WTC11 (cell line): ENCODE measurements around the gene FBH1. TPM values are rescaled to one million over a fixed set of nuclear protein-coding genes. Genes with fewer than 3 reads are reported as not detected.

Experiments used
- ATAC-seq: fragments of 200-7000 bp; cut with Tn5 transposase; 2 replicates; pipeline ENCODE4 v1.10.0; 2021; ENCODE audit warnings: mild to moderate bottlenecking, moderate library complexity
- CTCF ChIA-PET: fragments of 300-600 bp; sonication (Branson Sonifier 250); formaldehyde crosslinking; loops from one replicate; lab custom pipeline; 2021; ENCODE audit warnings: antibody characterized with exemption; lab: Charles Lee
- POLR2A ChIA-PET: fragments of 350-600 bp; sonication (Branson Sonifier 250); formaldehyde crosslinking; loops from one replicate; lab custom pipeline; 2021; ENCODE audit warnings: antibody characterized with exemption; lab: Charles Lee
- DNase-seq: peaks from one replicate; pipeline ENCODE4 v3.0.0; 2021; ENCODE audit warnings: low spot score
- H3K27ac Mint-ChIP-seq: 2 replicates; pipeline ENCODE4 v1.8.0; 2021; ENCODE audit warnings: mixed read lengths
- H3K27me3 Mint-ChIP-seq: 2 replicates; pipeline ENCODE4 v1.8.0; 2021; ENCODE audit warnings: low read depth, mild to moderate bottlenecking, moderate library complexity, mixed read lengths
- H3K36me3 Mint-ChIP-seq: 2 replicates; pipeline ENCODE4 v1.8.0; 2021; ENCODE audit warnings: mixed read lengths
- H3K4me1 Mint-ChIP-seq: 2 replicates; pipeline ENCODE4 v1.8.0; 2022; ENCODE audit warnings: mixed read lengths
- H3K4me3 Mint-ChIP-seq: 2 replicates; pipeline ENCODE4 v1.8.0; 2021; ENCODE audit warnings: mild to moderate bottlenecking, moderate library complexity, mixed read lengths
- H3K9me3 Mint-ChIP-seq: 2 replicates; pipeline ENCODE4 v1.8.0; 2021; ENCODE audit warnings: mixed read lengths
- AR ChIP-seq: fragments of 250-450 bp; sonication (Bioruptor Pico); IDR thresholded peaks from 2 replicates; pipeline ENCODE4 v1.9.0; 2021; ENCODE audit warnings: mild to moderate bottlenecking
- ATF1 ChIP-seq: sonication (generic); formaldehyde crosslinking; IDR thresholded peaks from 2 replicates; pipeline ENCODE4 v1.8.1; 2023; ENCODE audit warnings: mild to moderate bottlenecking, moderate library complexity, missing genetic modification reagents
- ATF6 ChIP-seq: sonication (generic); formaldehyde crosslinking; IDR thresholded peaks from 2 replicates; pipeline ENCODE4 v1.8.1; 2023; ENCODE audit warnings: mild to moderate bottlenecking, missing genetic modification reagents
- ELF4 ChIP-seq: sonication (generic); formaldehyde crosslinking; IDR thresholded peaks from 2 replicates; pipeline ENCODE4 v1.8.1; 2022; ENCODE audit warnings: low read depth, mild to moderate bottlenecking, moderate library complexity, missing genetic modification reagents
- FOXP1 ChIP-seq: sonication (generic); formaldehyde crosslinking; IDR thresholded peaks from 2 replicates; pipeline ENCODE4 v1.8.0; 2022; ENCODE audit warnings: missing genetic modification reagents, mild to moderate bottlenecking, moderate library complexity, borderline replicate concordance
- KAT7 ChIP-seq: sonication (generic); formaldehyde crosslinking; IDR thresholded peaks from 2 replicates; pipeline ENCODE4 v1.8.1; 2023; ENCODE audit warnings: missing genetic modification reagents, mild to moderate bottlenecking, borderline replicate concordance
- TEAD1 ChIP-seq: sonication (generic); formaldehyde crosslinking; IDR thresholded peaks from 2 replicates; pipeline ENCODE4 v1.8.0; 2022; ENCODE audit warnings: mild to moderate bottlenecking, missing genetic modification reagents
- USF1 ChIP-seq: sonication (generic); formaldehyde crosslinking; IDR thresholded peaks from 2 replicates; pipeline ENCODE4 v1.8.0; 2022; ENCODE audit warnings: mild to moderate bottlenecking, missing genetic modification reagents
- ZNF232 ChIP-seq: sonication (generic); formaldehyde crosslinking; IDR thresholded peaks from 2 replicates; pipeline ENCODE4 v1.8.0; 2022; ENCODE audit warnings: mild to moderate bottlenecking, missing genetic modification reagents
- ZNF512 ChIP-seq: sonication (generic); formaldehyde crosslinking; IDR thresholded peaks from 2 replicates; pipeline ENCODE4 v1.8.1; 2022; ENCODE audit warnings: missing genetic modification reagents, borderline replicate concordance
- ZNF671 ChIP-seq: fragments of 250-450 bp; sonication (Bioruptor Pico); IDR thresholded peaks from 2 replicates; pipeline ENCODE4 v1.8.0; 2021; ENCODE audit warnings: mild to moderate bottlenecking
- total RNA-seq: library from RNA; stranded (reverse); gene quantifications from 3 replicates; pipeline ENCODE4 v1.2.3, GENCODE V29; 2021
- TF ChIP-seq, protein P1 (sequence below): sonication (generic); formaldehyde crosslinking; IDR thresholded peaks from 2 replicates; pipeline ENCODE4 v1.8.1; 2022; ENCODE audit warnings: low read depth, missing genetic modification reagents, borderline replicate concordance
- TF ChIP-seq, protein P2 (sequence below): sonication (generic); formaldehyde crosslinking; IDR thresholded peaks from 2 replicates; pipeline ENCODE4 v1.8.0; 2022; ENCODE audit warnings: mild to moderate bottlenecking, missing genetic modification reagents

The FBH1 gene
- total RNA-seq, 1 experiment from 2014 or later, result 66.8 TPM

DNA sequence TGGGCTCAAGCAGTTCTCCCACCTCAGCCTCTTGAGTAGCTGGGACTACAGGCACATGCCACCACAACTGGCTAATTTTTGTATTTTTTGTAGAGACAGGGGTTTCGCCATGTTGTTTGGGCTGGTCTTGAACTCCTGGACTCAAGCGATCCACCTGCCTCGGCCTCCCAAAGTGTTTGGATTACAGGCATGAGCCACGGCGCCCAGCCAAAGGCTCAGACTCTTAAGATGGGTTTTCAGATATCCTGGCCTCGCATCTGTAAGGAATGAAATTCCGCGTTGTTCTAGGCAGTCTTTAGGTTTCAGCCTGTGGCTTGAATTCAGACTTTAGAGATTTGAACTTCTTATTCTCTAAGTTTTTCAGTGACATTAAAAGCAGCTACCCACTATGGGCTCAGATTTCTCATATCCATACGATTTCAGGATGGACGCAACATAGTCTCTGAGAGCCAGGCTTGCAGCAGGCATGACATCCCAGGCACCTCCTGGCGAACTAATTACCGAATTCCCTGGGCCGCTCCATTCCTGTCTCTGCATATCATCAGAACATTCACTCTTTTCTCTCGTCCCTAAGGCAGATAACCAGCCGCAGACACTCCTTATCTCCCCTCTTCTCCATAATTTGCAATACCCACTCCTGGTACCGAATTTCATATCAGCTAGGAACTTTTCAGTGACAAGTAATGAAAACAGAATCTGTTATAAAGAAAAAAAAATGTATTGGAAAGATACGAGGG is 57.6 kb downstream of the FBH1 start (continued):
- no peak for TF ChIP-seq AR

DNA sequence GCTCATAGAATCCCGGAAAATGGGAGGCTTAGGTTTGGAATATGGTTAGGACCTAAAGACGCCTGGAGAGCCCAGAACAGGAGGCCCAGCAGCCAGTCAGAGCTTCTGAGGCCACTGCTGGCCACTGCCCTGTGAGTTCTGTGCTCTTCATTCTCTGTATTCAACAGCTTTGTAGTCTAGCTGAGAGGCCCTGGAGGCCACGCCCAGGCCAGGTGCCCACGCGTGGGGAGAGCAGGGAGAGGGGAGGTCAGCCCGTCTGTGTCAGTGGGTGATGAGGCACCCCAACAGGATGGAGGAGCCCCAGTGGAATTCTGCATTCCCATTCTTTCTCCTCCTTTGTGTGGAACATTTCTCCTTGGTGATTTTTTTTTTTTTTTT is 58.2 kb downstream of the FBH1 start:
- ChIA-PET CTCF (interaction anchor here (1.6 kb wide), 2 partner anchors 136 to 254 kb away, joined by 5 to 7 read pairs; partner anchors contain the start of gene PFKFB3), POLR2A (no interaction called here)
- TF ChIP-seq ELF4 (no peak), ATF1 (no peak), TEAD1 (CRISPR knock-in tag) (no peak), ZNF512 (CRISPR knock-in tag) (no peak), KAT7 (no peak), USF1 (CRISPR knock-in tag) (no peak), ZNF232 (no peak), ZNF671 (CRISPR knock-in tag) (no peak), AR (no peak), FOXP1 (CRISPR knock-in tag) (no peak), ATF6 (CRISPR knock-in tag) (no peak)
- TF ChIP-seq, protein P1, sequence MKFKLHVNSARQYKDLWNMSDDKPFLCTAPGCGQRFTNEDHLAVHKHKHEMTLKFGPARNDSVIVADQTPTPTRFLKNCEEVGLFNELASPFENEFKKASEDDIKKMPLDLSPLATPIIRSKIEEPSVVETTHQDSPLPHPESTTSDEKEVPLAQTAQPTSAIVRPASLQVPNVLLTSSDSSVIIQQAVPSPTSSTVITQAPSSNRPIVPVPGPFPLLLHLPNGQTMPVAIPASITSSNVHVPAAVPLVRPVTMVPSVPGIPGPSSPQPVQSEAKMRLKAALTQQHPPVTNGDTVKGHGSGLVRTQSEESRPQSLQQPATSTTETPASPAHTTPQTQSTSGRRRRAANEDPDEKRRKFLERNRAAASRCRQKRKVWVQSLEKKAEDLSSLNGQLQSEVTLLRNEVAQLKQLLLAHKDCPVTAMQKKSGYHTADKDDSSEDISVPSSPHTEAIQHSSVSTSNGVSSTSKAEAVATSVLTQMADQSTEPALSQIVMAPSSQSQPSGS, result no peak
- TF ChIP-seq, protein P2, sequence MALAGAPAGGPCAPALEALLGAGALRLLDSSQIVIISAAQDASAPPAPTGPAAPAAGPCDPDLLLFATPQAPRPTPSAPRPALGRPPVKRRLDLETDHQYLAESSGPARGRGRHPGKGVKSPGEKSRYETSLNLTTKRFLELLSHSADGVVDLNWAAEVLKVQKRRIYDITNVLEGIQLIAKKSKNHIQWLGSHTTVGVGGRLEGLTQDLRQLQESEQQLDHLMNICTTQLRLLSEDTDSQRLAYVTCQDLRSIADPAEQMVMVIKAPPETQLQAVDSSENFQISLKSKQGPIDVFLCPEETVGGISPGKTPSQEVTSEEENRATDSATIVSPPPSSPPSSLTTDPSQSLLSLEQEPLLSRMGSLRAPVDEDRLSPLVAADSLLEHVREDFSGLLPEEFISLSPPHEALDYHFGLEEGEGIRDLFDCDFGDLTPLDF (CRISPR knock-in tag), result no peak
- no peaks in the 10 kb centered on the region for H3K27me3 Mint-ChIP-seq
- H3K27ac Mint-ChIP-seq, result no peak overlapping the region
- H3K4me1 Mint-ChIP-seq, result peaks cover 36% of the 10 kb centered on the region
- no peak overlapping the region for H3K4me3 Mint-ChIP-seq
- ATAC-seq, result no peak
- DNase-seq, result no peak
- H3K36me3 Mint-ChIP-seq, result no peaks in the 10 kb centered on the region
- H3K9me3 Mint-ChIP-seq, result no peaks in the 10 kb centered on the region
